ENCODE results near the gene OR2V2. TPM values are rescaled to one million over a fixed set of nuclear protein-coding genes. Genes with fewer than 3 reads are reported as not detected.
A peak's percentile ranks its signal among the peaks of the same experiment; 100 is the strongest.

The OR2V2 gene
- total RNA-seq, 1 donor from 2014 or later, result not detected

- peak overlapping the region; percentile 59 for H3K4me3 Mint-ChIP-seq
- no peaks in the 10 kb centered on the region for H3K36me3 Mint-ChIP-seq (ENCODE audit: low read depth)
- peaks cover 47% of the 10 kb centered on the region for H3K4me1 Mint-ChIP-seq
- ATAC-seq (ENCODE audit: low read depth) (no peak), DNase-seq (no peak)
- intact Hi-C loops (cut with micrococcal nuclease), result loop anchor here (5.0 kb wide), 1 partner anchor 73 kb away; no protein-coding TSS in a partner anchor
- H3K9me3 Mint-ChIP-seq, result peaks cover 2% of the 10 kb centered on the region
- H3K27me3 Mint-ChIP-seq, result peaks cover 32% of the 10 kb centered on the region
- ChIA-PET CTCF (interaction anchor here (0.8 kb wide), 1 partner anchor 52 kb away, joined by 3 read pairs; no protein-coding TSS in a partner anchor), POLR2A (interaction anchor here (0.6 to 1.7 kb wide), 3 partner anchors 37 to 74 kb away, joined by 4 to 5 read pairs (median 4); partner anchors contain the start of gene RACK1)
- no peak for TF ChIP-seq CTCF (IDR thresholded peaks at IDR 0.05)
- peak overlapping the region; percentile 50 for H3K27ac Mint-ChIP-seq
Observed at GRCh38 chr5:181170237-181170825, 22.9 kb downstream of the OR2V2 start.

GRCh38 chr5:181170996-181171395 lies 23.6 kb downstream of the OR2V2 start:
- CTCF ChIA-PET, result interaction anchor here (0.8 kb wide), 1 partner anchor 53 kb away, joined by 3 read pairs; no protein-coding TSS in a partner anchor
- no peak overlapping the region for H3K27ac Mint-ChIP-seq
- H3K9me3 Mint-ChIP-seq, result peaks cover 2% of the 10 kb centered on the region

GRCh38 chr5:181171782-181172181 lies 24.4 kb downstream of the OR2V2 start:
- ChIA-PET POLR2A (interaction anchor here (1.0 to 1.2 kb wide), 2 partner anchors 18 to 90 kb away, joined by 3 to 7 read pairs; no protein-coding TSS in a partner anchor), CTCF (interaction anchor here (2.0 kb wide), 1 partner anchor 15 kb away, joined by 6 read pairs; no protein-coding TSS in a partner anchor)
- Mint-ChIP-seq H3K36me3 (ENCODE audit: low read depth) (no peaks in the 10 kb centered on the region), H3K4me3 (no peak overlapping the region), H3K27ac (no peak overlapping the region), H3K4me1 (peaks cover 45% of the 10 kb centered on the region), H3K27me3 (peaks cover 26% of the 10 kb centered on the region), H3K9me3 (peaks cover under 1% of the 10 kb centered on the region)
- intact Hi-C loops (cut with micrococcal nuclease), result loop anchor here (5.0 kb wide), 1 partner anchor 74 kb away; no protein-coding TSS in a partner anchor
- no peak for DNase-seq
- no peak for TF ChIP-seq CTCF (IDR thresholded peaks at IDR 0.05)
- ATAC-seq (ENCODE audit: low read depth), result no peak

More at GRCh38 chr5:181170996-181171395, 23.6 kb downstream of the OR2V2 start:
- POLR2A ChIA-PET, result interaction anchor here (0.6 to 1.7 kb wide), 5 partner anchors 19 to 91 kb away, joined by 3 to 7 read pairs (median 4); partner anchors contain the start of gene RACK1
- TF ChIP-seq CTCF (IDR thresholded peaks at IDR 0.05), result no peak
- ATAC-seq (ENCODE audit: low read depth) (no peak), DNase-seq (no peak)
- peaks cover 31% of the 10 kb centered on the region for H3K27me3 Mint-ChIP-seq
- intact Hi-C loops (cut with micrococcal nuclease), result loop anchor here (5.0 kb wide), 1 partner anchor 74 kb away; no protein-coding TSS in a partner anchor
- H3K4me1 Mint-ChIP-seq, result peaks cover 47% of the 10 kb centered on the region
- H3K36me3 Mint-ChIP-seq (ENCODE audit: low read depth), result no peaks in the 10 kb centered on the region
- no peak overlapping the region for H3K4me3 Mint-ChIP-seq

- ChIA-PET POLR2A (interaction anchor here (1.0 to 1.8 kb wide), 6 partner anchors 10 to 50 kb away, joined by 3 to 14 read pairs (median 4); partner anchors contain the start of genes TRIM41 and TRIM7), CTCF (interaction anchor here (1.3 to 2.0 kb wide), 5 partner anchors 11 to 19 kb away, joined by 3 to 6 read pairs (median 4); no protein-coding TSS in a partner anchor)
- intact Hi-C loops (cut with micrococcal nuclease), result loop anchor here (1.0 to 5.0 kb wide), 3 partner anchors 9 to 76 kb away; no protein-coding TSS in a partner anchor
- peaks cover 33% of the 10 kb centered on the region for H3K4me1 Mint-ChIP-seq
- H3K9me3 Mint-ChIP-seq, result no peaks in the 10 kb centered on the region
- H3K4me3 Mint-ChIP-seq, result peak overlapping the region; percentile 83
- DNase-seq (no peak), ATAC-seq (ENCODE audit: low read depth) (peak; percentile 35)
- no peak for TF ChIP-seq CTCF (IDR thresholded peaks at IDR 0.05)
- peak overlapping the region; percentile 78 for H3K27ac Mint-ChIP-seq
- peaks cover 19% of the 10 kb centered on the region for H3K27me3 Mint-ChIP-seq
- H3K36me3 Mint-ChIP-seq (ENCODE audit: low read depth), result no peaks in the 10 kb centered on the region
Observed at GRCh38 chr5:181173027-181173419, 25.6 kb downstream of the OR2V2 start.
